Fibroblast of the conjunctiva (primary cell): ENCODE data around the gene LMF2.
A peak's percentile ranks its signal among the peaks of the same experiment; 100 is the strongest.
"Not testable (repeated sequence)": the region's sequence is repeated elsewhere in the genome, so short reads cannot be mapped to it uniquely, and the experiment has no call there.

Experiments used
- DNase-seq: peaks from one replicate; pipeline ENCODE4 v3.0.0-alpha.2; 2010; ENCODE audit warnings: low read depth

Gene LMF2

GRCh38 chr22:50533856-50534711 is 26.6 kb upstream of the LMF2 start:
- not testable (repeated sequence) for DNase-seq

- DNase-seq, result no peak
Measured at GRCh38 chr22:50532824-50533796, 25.6 kb upstream of the LMF2 start.

GRCh38 chr22:50531962-50532674 is 24.6 kb upstream of the LMF2 start:
- no peak for DNase-seq

- no peak for DNase-seq
Measured at GRCh38 chr22:50531546-50531961, 24.1 kb upstream of the LMF2 start.

GRCh38 chr22:50530877-50531545 is 23.5 kb upstream of the LMF2 start:
- peak; percentile 61 for DNase-seq

GRCh38 chr22:50530580-50530876 is 23.0 kb upstream of the LMF2 start:
- no peak for DNase-seq

GRCh38 chr22:50529897-50530579 is 22.5 kb upstream of the LMF2 start, which contains the start of gene TYMP:
TSS of gene TYMP (minus strand) at chr22:50530012. CDS start at chr22:50529709, 303 bp downstream.
- DNase-seq, result peak; percentile 48

GRCh38 chr22:50529416-50529896 is 22.0 kb upstream of the LMF2 start:
- DNase-seq, result no peak

- no peak for DNase-seq
Measured at GRCh38 chr22:50528682-50529415, 21.3 kb upstream of the LMF2 start.

GRCh38 chr22:50527921-50528681 is 20.6 kb upstream of the LMF2 start:
- no peak for DNase-seq

- DNase-seq, result peak; percentile 44
Measured at GRCh38 chr22:50526834-50527801, 19.6 kb upstream of the LMF2 start.

GRCh38 chr22:50526108-50526833 is 18.8 kb upstream of the LMF2 start:
- DNase-seq, result peak; percentile 57

GRCh38 chr22:50525858-50526107 is 18.3 kb upstream of the LMF2 start:
- DNase-seq, result no peak

- peak; percentile 95 for DNase-seq
Measured at GRCh38 chr22:50525104-50525857, 17.8 kb upstream of the LMF2 start, which contains the start of gene SCO2. TSS of gene SCO2 (minus strand) at chr22:50525598. CDS start at chr22:50524411, 1,187 bp downstream.

- no peak for DNase-seq
Measured at GRCh38 chr22:50524676-50525103, 17.2 kb upstream of the LMF2 start.

- no peak for DNase-seq
Measured at GRCh38 chr22:50523806-50524675, 16.5 kb upstream of the LMF2 start.
